IPS DF 6.9 (cell line): ENCODE data around the gene ZNF629.

ENCODE experiments used
- DNase-seq: peaks from one replicate; pipeline ENCODE4 v3.0.0-alpha.2; 2013; ENCODE audit warnings: low read depth, low spot score
- H3K27ac ChIP-seq: one replicate; pipeline ENCODE4 v1.5.1; 2013; ENCODE audit warnings: low read length, control low read depth
- H3K27me3 ChIP-seq: 2 replicates; pipeline ENCODE4 v1.6.1; 2013; ENCODE audit warnings: mild to moderate bottlenecking, low read length; ENCODE audit not compliant: control insufficient read depth, insufficient read depth
- H3K36me3 ChIP-seq: 2 replicates; pipeline ENCODE4 v1.6.1; 2013; ENCODE audit warnings: low read length; ENCODE audit not compliant: control insufficient read depth, insufficient read depth
- H3K4me1 ChIP-seq: 2 replicates; pipeline ENCODE4 v1.6.1; 2013; ENCODE audit warnings: low read length; ENCODE audit not compliant: control insufficient read depth, insufficient read depth
- H3K4me3 ChIP-seq: 2 replicates; pipeline ENCODE4 v1.5.1; 2013; ENCODE audit warnings: mild to moderate bottlenecking, low read length
- H3K9me3 ChIP-seq: 2 replicates; pipeline ENCODE4 v1.6.1; 2013; ENCODE audit warnings: low read length, inconsistent platforms; ENCODE audit not compliant: control insufficient read depth, insufficient read depth
- WGBS: extraction: QIAGEN DNeasy Blood & Tissue Kit; methylation state at CpG from one replicate; pipeline ENCODE4 v1.1.7; 2013; ENCODE audit warnings: mixed read lengths, missing lambda C conversion rate; ENCODE audit not compliant: insufficient read length, insufficient coverage; 5-methylcytosine and 5-hydroxymethylcytosine counted together

Gene ZNF629

GRCh38 chr16:30777591-30778297 lies 9.3 kb downstream of the ZNF629 start:
- no CpG with 5 or more reads among the region's 7 CpGs for WGBS
- Histone ChIP-seq H3K36me3 (peaks cover 16% of the 10 kb centered on the region), H3K4me1 (no peaks in the 10 kb centered on the region; the same call in 1 of the 2 replicates), H3K4me3 (no peak overlapping the region), H3K27ac (no peak overlapping the region), H3K27me3 (no peaks in the 10 kb centered on the region), H3K9me3 (no peaks in the 10 kb centered on the region)
- DNase-seq, result no peak

- Histone ChIP-seq H3K27ac (no peak overlapping the region), H3K4me3 (peak overlapping the region; percentile 56), H3K27me3 (no peaks in the 10 kb centered on the region), H3K4me1 (no peaks in the 10 kb centered on the region; the same call in 1 of the 2 replicates), H3K9me3 (no peaks in the 10 kb centered on the region), H3K36me3 (peaks cover 19% of the 10 kb centered on the region)
- DNase-seq, result no peak
- WGBS, result no CpG with 5 or more reads among the region's 81 CpGs
Observed at GRCh38 chr16:30775392-30776188, 11.4 kb downstream of the ZNF629 start.

GRCh38 chr16:30775131-30775391 lies 11.9 kb downstream of the ZNF629 start:
- H3K27ac ChIP-seq, result no peak overlapping the region
- no peaks in the 10 kb centered on the region for H3K9me3 ChIP-seq
- H3K4me1 ChIP-seq, result no peaks in the 10 kb centered on the region; the same call in 1 of the 2 replicates
- WGBS, result no CpG with 5 or more reads among the region's 15 CpGs
- no peaks in the 10 kb centered on the region for H3K27me3 ChIP-seq
- H3K4me3 ChIP-seq, result peak overlapping the region; percentile 56; the same call in 1 of the 2 replicates
- peaks cover 19% of the 10 kb centered on the region for H3K36me3 ChIP-seq
- no peak for DNase-seq

DNA sequence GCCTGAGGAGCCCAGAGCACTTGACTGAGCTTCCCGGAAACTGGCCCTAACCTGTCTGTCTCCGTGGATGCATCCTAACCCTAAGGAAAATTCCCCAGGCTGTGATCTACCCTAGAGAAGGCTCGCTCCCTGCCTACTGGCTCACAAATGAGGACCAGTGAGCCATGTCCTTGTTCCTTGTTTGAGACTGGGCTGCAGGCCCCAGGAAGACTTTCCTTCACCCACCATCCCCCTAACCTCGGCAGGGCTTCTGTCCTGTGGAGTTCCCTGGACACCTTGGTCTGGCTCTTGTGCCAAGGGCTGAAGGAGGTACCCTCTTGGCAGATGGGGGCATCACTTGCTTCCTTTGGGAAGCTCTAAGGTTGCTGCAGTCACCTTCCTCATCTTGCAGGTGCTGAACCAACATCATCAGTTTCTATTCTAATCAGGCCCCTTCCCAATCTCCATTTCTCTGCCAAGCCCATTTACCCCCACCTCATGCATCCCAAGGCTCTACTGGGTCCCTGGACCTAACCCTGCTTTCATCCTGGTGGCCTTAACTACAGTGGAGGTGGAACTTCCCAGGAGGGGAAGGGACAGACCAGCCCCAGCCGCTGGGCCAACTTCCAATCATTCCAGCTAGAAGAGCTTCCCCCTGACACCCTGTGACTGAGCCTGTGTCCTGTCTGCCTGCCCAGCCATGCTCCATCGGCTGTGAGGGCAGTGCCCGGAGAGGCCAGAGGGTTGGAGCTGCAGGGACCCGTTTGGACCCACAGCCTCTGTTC lies 12.5 kb downstream of the ZNF629 start:
- Histone ChIP-seq H3K4me3 (no peak overlapping the region; the same call in 1 of the 2 replicates), H3K9me3 (no peaks in the 10 kb centered on the region), H3K27me3 (no peaks in the 10 kb centered on the region), H3K4me1 (no peaks in the 10 kb centered on the region; the same call in 1 of the 2 replicates), H3K36me3 (peaks cover 20% of the 10 kb centered on the region), H3K27ac (no peak overlapping the region)
- no peak for DNase-seq
- WGBS, result no CpG with 5 or more reads among the region's 8 CpGs

- no CpG with 5 or more reads among the region's 14 CpGs for WGBS
- H3K27ac ChIP-seq, result no peak overlapping the region
- peaks cover 28% of the 10 kb centered on the region for H3K36me3 ChIP-seq
- H3K4me3 ChIP-seq, result no peak overlapping the region
- no peak for DNase-seq
- no peaks in the 10 kb centered on the region for H3K27me3 ChIP-seq
- no peaks in the 10 kb centered on the region; the same call in 1 of the 2 replicates for H3K4me1 ChIP-seq
- no peaks in the 10 kb centered on the region for H3K9me3 ChIP-seq
Observed at GRCh38 chr16:30773826-30774225, 13.2 kb downstream of the ZNF629 start.

- WGBS, result no CpG with 5 or more reads among the region's 14 CpGs
- no peak overlapping the region for H3K4me3 ChIP-seq
Observed at GRCh38 chr16:30771726-30772125, 15.3 kb downstream of the ZNF629 start.

GRCh38 chr16:30769379-30770089 lies 17.5 kb downstream of the ZNF629 start:
- Histone ChIP-seq H3K4me1 (no peaks in the 10 kb centered on the region), H3K4me3 (no peak overlapping the region), H3K27me3 (no peaks in the 10 kb centered on the region), H3K36me3 (peaks cover 59% of the 10 kb centered on the region), H3K9me3 (no peaks in the 10 kb centered on the region), H3K27ac (no peak overlapping the region)
- WGBS, result no CpG with 5 or more reads among the region's 17 CpGs
- no peak for DNase-seq

More at GRCh38 chr16:30771726-30772125, 15.3 kb downstream of the ZNF629 start:
- Histone ChIP-seq H3K4me1 (no peaks in the 10 kb centered on the region; the same call in 1 of the 2 replicates), H3K36me3 (peaks cover 42% of the 10 kb centered on the region), H3K27me3 (no peaks in the 10 kb centered on the region), H3K9me3 (no peaks in the 10 kb centered on the region), H3K27ac (no peak overlapping the region)
- no peak for DNase-seq

- peaks cover 62% of the 10 kb centered on the region for H3K36me3 ChIP-seq
- H3K4me1 ChIP-seq, result no peaks in the 10 kb centered on the region
- no CpG with 5 or more reads among the region's 23 CpGs for WGBS
- H3K27ac ChIP-seq, result no peak overlapping the region
- H3K27me3 ChIP-seq, result no peaks in the 10 kb centered on the region
- H3K4me3 ChIP-seq, result no peak overlapping the region
- DNase-seq, result no peak
- H3K9me3 ChIP-seq, result no peaks in the 10 kb centered on the region
Observed at GRCh38 chr16:30768583-30769181, 18.3 kb downstream of the ZNF629 start.

GRCh38 chr16:30767767-30768465 lies 19.1 kb downstream of the ZNF629 start:
- H3K27me3 ChIP-seq, result no peaks in the 10 kb centered on the region
- no peaks in the 10 kb centered on the region for H3K9me3 ChIP-seq
- DNase-seq, result no peak
- peaks cover 55% of the 10 kb centered on the region for H3K36me3 ChIP-seq
- H3K4me1 ChIP-seq, result peaks cover under 1% of the 10 kb centered on the region; the same call in 1 of the 2 replicates
- no peak overlapping the region for H3K27ac ChIP-seq
- no CpG with 5 or more reads among the region's 18 CpGs for WGBS
- H3K4me3 ChIP-seq, result no peak overlapping the region
